B cell (primary cell): ENCODE measurements around the gene SGCD. TPM values are rescaled to one million over a fixed set of nuclear protein-coding genes. Genes with fewer than 3 reads are reported as not detected.

Experiments
- ATAC-seq: fragments of 200-7000 bp; cut with Tn5 transposase; one replicate; pipeline ENCODE4 v1.10.0; 2021; ENCODE audit warnings: low read depth, mild to moderate bottlenecking, moderate number of reproducible peaks, moderate library complexity
- CTCF ChIA-PET: fragments of 350-600 bp; sonication (Branson Sonifier 250); formaldehyde crosslinking; loops from one replicate; lab custom pipeline; 2021; ENCODE audit warnings: antibody characterized with exemption, inconsistent platforms; lab: Charles Lee
- POLR2A ChIA-PET: fragments of 350-600 bp; sonication (Branson Sonifier 250); formaldehyde crosslinking; loops from one replicate; lab custom pipeline; 2021; ENCODE audit warnings: antibody characterized with exemption; lab: Charles Lee
- DNase-seq: peaks from one replicate; pipeline ENCODE4 v3.0.0; 2013
- H2AFZ ChIP-seq: 2 replicates; pipeline ENCODE4 v1.6.1; 2012; ENCODE audit warnings: mild to moderate bottlenecking, low read depth, low read length; ENCODE audit not compliant: insufficient read depth, poor library complexity, severe bottlenecking
- H3K27ac ChIP-seq, 2 donors: 1 replicate in 1 of 2; 2 replicates in 1 of 2; pipeline ENCODE4 v1.5.1; 2012 to 2013; ENCODE audit warnings: low read length in 2 of 2, mild to moderate bottlenecking in 2 of 2, moderate library complexity in 1 of 2
- H3K27me3 ChIP-seq, 4 experiments: fragments of 200-600 bp in 1 of 4; sonication (generic) in 1 of 4; replicated peaks in 1 of 4; 1 replicate in 2 of 4; 2 replicates in 2 of 4; pipeline versions ENCODE4 v1.6.1 to v1.7.0; 2013 to 2016; ENCODE audit warnings: low read length in 3 of 4, mild to moderate bottlenecking in 2 of 4, mixed read lengths in 1 of 4, moderate library complexity in 1 of 4; ENCODE audit not compliant: insufficient read depth in 4 of 4, control insufficient read depth in 3 of 4; ENCODE audit errors: control extremely low read depth in 1 of 4
- H3K36me3 ChIP-seq, 2 experiments: replicated peaks in 1 of 2; 1 replicate in 1 of 2; 2 replicates in 1 of 2; pipeline versions ENCODE4 v1.6.1 to v1.7.1; 2013; ENCODE audit warnings: low read length in 1 of 2; ENCODE audit not compliant: insufficient read depth in 2 of 2, control insufficient read depth in 1 of 2; ENCODE audit errors: control extremely low read depth in 1 of 2, extremely low read depth in 1 of 2
- H3K4me1 ChIP-seq, 2 donors: fragments of 200-600 bp in 1 of 2; sonication (generic) in 1 of 2; 1 replicate in 1 of 2; 2 replicates in 1 of 2; pipeline versions ENCODE4 v1.5.1 to v1.6.1; 2013 to 2017; ENCODE audit warnings: low read length in 2 of 2; ENCODE audit not compliant: control insufficient read depth in 2 of 2, insufficient read depth in 2 of 2
- H3K4me2 ChIP-seq: replicated peaks from 2 replicates; pipeline ENCODE3; 2012; ENCODE audit warnings: mild to moderate bottlenecking, low read depth, low read length; ENCODE audit not compliant: poor library complexity, severe bottlenecking
- H3K4me3 ChIP-seq, 5 experiments: fragments of 200-600 bp in 1 of 5; sonication (generic) in 1 of 5; 1 replicate in 3 of 5; 2 replicates in 2 of 5; pipeline versions ENCODE4 v1.5.1 to v1.7.0; 2011 to 2016; ENCODE audit warnings: low read length in 4 of 5, mild to moderate bottlenecking in 4 of 5, low read depth in 2 of 5, control low read depth in 1 of 5, moderate library complexity in 1 of 5; ENCODE audit not compliant: insufficient read depth in 1 of 5; ENCODE audit errors: control extremely low read depth in 1 of 5, extremely low read depth in 1 of 5
- H3K79me2 ChIP-seq: fragments of 200-600 bp; sonication (generic); one replicate; pipeline ENCODE4 v1.6.0; 2016; ENCODE audit warnings: low read length; ENCODE audit not compliant: control insufficient read depth, insufficient read depth
- H3K9ac ChIP-seq: fragments of 200-600 bp; sonication (generic); 2 replicates; pipeline ENCODE4 v1.6.1; 2017; ENCODE audit warnings: mild to moderate bottlenecking, low read length, moderate library complexity
- H3K9me3 ChIP-seq, 3 donors: one replicate each; pipeline versions ENCODE4 v1.6.1 to v1.7.1; 2013; ENCODE audit warnings: low read length in 2 of 3; ENCODE audit not compliant: control insufficient read depth in 2 of 3, insufficient read depth in 1 of 3; ENCODE audit errors: control extremely low read depth in 1 of 3
- H4K20me1 ChIP-seq: 2 replicates; pipeline ENCODE4 v1.6.0; 2012; ENCODE audit warnings: mild to moderate bottlenecking, low read length; ENCODE audit not compliant: insufficient read depth, control insufficient read depth, poor library complexity, severe bottlenecking
- H3K27ac Mint-ChIP-seq: one replicate; pipeline ENCODE4 v1.8.0; 2021; ENCODE audit warnings: mixed read lengths
- H3K27me3 Mint-ChIP-seq: one replicate; pipeline ENCODE4 v1.8.0; 2021; ENCODE audit warnings: mixed read lengths
- H3K4me1 Mint-ChIP-seq: one replicate; pipeline ENCODE4 v1.8.0; 2021; ENCODE audit warnings: mixed read lengths
- H3K4me3 Mint-ChIP-seq: one replicate; pipeline ENCODE4 v1.8.0; 2021; ENCODE audit warnings: mixed read lengths
- H3K9me3 Mint-ChIP-seq: one replicate; pipeline ENCODE4 v1.8.0; 2022; ENCODE audit warnings: mixed read lengths; ENCODE audit not compliant: insufficient read depth
- CTCF ChIP-seq: fragments of 200-600 bp; IDR thresholded peaks from one replicate; pipeline ENCODE4 v1.8.0; 2022; ENCODE audit warnings: antibody characterized with exemption, mild to moderate bottlenecking
- EZH2 ChIP-seq: IDR thresholded peaks from 2 replicates; pipeline ENCODE4 v1.6.1; 2012; ENCODE audit warnings: borderline replicate concordance, low read depth, mild to moderate bottlenecking, moderate library complexity, low read length; ENCODE audit not compliant: insufficient read depth, poor library complexity, severe bottlenecking
- WGBS: methylation state at CpG from one replicate; pipeline ENCODE4 v1.1.5; 2013; ENCODE audit warnings: missing lambda C conversion rate; ENCODE audit not compliant: insufficient coverage; 5-methylcytosine and 5-hydroxymethylcytosine counted together
- intact Hi-C: fragments of 100-400 bp; cut with micrococcal nuclease; formaldehyde crosslinking; loops from one replicate; pipeline ENCODE4 v1.10.0; 2022
- polyA plus RNA-seq: library from polyadenylated mRNA; depleted of rRNA; stranded (reverse); fragments of >200 nt; gene quantifications from 2 replicates; pipeline ENCODE4 v1.2.3, GENCODE V29; 2012
- total RNA-seq, 2 donors: library from RNA; stranded (reverse); fragments of 120-200 nt in 1 of 2; gene quantifications; 1 replicate in 1 of 2; 2 replicates in 1 of 2; pipeline versions ENCODE4 v1.2.3 to v1.2.4, GENCODE V29; 2013 to 2022

Gene SGCD
- total and polyA plus RNA-seq, 2 donors (not counting 1 experiment from before 2014, with no cell fraction given) = not detected

DNA sequence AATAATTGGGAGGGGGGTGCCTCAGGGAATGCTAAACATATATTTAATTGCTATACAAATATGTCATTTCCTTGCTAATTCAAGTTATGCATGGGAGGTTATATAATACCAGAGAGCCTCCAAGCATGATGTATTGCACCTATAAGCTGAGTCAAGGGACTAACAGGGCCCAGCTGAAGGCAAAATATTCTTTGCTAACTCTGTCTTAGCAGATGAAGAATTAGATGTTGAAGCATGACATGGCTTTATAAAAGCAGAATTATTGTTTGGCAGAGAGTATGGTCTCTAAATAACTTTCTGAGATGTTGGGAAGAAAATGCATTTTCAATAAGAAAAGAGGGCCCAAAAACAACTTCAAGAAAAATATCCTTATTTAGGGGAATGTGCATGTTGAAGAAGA is 60.4 kb downstream of the SGCD start:
- Histone ChIP-seq H3K27me3 (no peaks in the 10 kb centered on the region), H4K20me1 (no peaks in the 10 kb centered on the region), H3K36me3 (no peaks in the 10 kb centered on the region), H2AFZ (no peak overlapping the region), H3K4me3 (no peak overlapping the region), H3K79me2 (no peaks in the 10 kb centered on the region), H3K4me2 (no peak overlapping the region), H3K9ac (no peak overlapping the region), H3K4me1 (no peaks in the 10 kb centered on the region), H3K9me3 (peaks cover 0 to 3% (median 0%) of the 10 kb centered on the region in 3 donors), H3K27ac (no peak overlapping the region)
- TF ChIP-seq EZH2 (no peak), CTCF (no peak)
- ChIA-PET CTCF (no interaction called here), POLR2A (no interaction called here)
- no peak for ATAC-seq
- no peak overlapping the region for H3K27ac Mint-ChIP-seq
- DNase-seq = no peak
- intact Hi-C loops = no loop called here
- no peaks in the 10 kb centered on the region for H3K9me3 Mint-ChIP-seq
- H3K4me3 Mint-ChIP-seq = no peak overlapping the region
- no peaks in the 10 kb centered on the region for H3K27me3 Mint-ChIP-seq
- no peaks in the 10 kb centered on the region for H3K4me1 Mint-ChIP-seq

DNA sequence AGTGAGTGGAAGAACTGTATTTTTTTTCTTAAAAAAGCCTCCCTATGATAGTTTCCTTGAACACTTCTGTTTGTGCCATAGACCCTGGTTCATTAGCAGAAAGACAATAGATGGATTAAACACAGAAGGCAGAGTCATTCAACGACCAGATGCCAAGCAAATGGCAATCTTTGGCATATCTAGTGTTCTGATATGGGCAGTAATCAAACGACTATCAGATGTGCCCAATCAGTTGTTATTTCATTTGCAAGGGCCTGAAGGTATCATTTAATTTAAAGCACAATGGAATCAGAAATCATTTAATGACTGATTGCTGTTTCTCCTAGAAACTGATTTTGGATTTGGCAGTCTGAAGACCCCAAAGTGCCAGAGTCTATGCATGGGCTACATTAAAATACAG is 61.3 kb downstream of the SGCD start:
- Mint-ChIP-seq H3K27me3 (no peaks in the 10 kb centered on the region), H3K27ac (no peak overlapping the region)
- CTCF ChIA-PET = no interaction called here

More for the DNA sequence above, 61.3 kb downstream of the SGCD start:
- Mint-ChIP-seq H3K9me3 (no peaks in the 10 kb centered on the region), H3K4me1 (no peaks in the 10 kb centered on the region), H3K4me3 (no peak overlapping the region)
- Histone ChIP-seq H3K4me3 (no peak overlapping the region), H3K36me3 (no peaks in the 10 kb centered on the region), H3K27ac (no peak overlapping the region), H3K4me1 (no peaks in the 10 kb centered on the region), H3K9me3 (peaks cover 0 to 1% (median 0%) of the 10 kb centered on the region in 3 donors), H4K20me1 (no peaks in the 10 kb centered on the region), H2AFZ (no peak overlapping the region), H3K9ac (no peak overlapping the region), H3K27me3 (no peaks in the 10 kb centered on the region), H3K79me2 (no peaks in the 10 kb centered on the region), H3K4me2 (no peak overlapping the region)
- TF ChIP-seq CTCF (no peak), EZH2 (no peak)
- POLR2A ChIA-PET = no interaction called here
- ATAC-seq (no peak), DNase-seq (no peak)
- intact Hi-C loops = no loop called here
- WGBS = 0% methylated on average over 1 of the region's 2 CpGs
